ENCODE results near the gene HSPA5.
"Not testable (repeated sequence)": the region's sequence is repeated elsewhere in the genome, so short reads cannot be mapped to it uniquely, and the experiment has no call there.

HSPA5 gene

DNA sequence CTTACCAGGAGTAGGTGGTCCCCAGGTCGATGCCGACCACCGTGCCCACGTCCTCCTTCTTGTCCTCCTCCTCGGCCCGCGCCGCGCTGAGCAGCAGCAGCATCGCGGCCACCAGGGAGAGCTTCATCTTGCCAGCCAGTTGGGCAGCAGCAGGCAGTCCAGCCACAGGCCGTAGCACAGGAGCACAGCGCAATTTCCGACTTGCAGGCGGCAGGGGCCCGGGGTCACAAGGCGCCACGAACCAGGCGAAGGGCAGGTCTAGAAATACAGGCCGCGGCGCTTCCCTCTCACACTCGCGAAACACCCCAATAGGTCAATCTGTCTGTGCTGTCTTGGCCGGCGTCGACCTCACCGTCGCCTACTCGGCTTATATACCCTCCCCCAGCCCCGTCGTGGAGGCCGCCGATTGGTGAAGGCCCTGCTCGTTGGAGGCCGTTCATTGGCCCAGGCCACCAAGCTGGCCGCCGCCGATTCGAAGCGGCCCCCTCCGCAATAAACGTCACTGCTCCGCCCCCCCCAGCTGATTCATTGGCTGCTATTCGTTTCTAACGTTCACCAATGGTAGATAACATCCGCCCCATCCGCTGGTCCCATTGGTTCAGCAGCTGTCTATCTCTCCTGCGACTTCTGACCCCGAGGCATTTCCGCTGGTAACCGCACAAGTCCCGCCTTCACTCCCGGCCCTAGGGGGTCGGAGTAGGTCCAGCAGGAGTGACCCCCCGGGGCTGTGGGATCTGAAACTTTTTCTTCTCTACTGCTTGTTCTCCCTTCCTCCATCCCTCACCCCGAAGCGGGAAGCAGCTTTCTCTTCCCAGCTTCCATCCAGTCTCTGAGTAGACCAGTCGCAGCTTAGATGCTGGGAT is at the start of gene HSPA5:
TSS of gene HSPA5 (minus strand) at position 344 of the 863 bp plus-strand sequence. CDS start at position 127, 217 bp downstream.
- DNase-seq, result peak; percentile 100

DNA sequence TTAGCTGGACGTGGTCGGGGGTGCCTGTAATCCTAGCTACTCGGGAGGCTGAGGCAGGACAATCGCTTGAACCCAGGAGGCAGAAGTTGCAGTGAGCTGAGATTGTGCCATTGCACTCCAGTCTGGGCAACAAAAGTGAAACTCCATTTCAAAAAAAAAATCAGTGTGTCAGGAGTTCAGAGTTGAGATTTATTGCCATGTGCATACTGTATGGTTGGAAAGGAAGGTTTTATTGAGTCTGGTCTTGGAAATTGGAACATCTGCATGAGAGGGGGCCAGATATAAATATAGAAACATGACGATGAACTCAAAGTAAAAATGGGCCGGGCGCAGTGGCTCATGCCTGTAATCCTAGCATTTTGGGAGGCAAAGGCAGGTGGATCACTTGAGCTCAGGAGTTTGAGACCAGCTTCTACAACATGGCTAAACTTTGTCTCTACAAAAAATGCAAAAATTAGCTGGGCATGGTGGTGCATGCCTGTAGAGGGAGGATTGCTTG is 45.8 kb upstream of the HSPA5 start:
- not testable (repeated sequence) for DNase-seq

DNA sequence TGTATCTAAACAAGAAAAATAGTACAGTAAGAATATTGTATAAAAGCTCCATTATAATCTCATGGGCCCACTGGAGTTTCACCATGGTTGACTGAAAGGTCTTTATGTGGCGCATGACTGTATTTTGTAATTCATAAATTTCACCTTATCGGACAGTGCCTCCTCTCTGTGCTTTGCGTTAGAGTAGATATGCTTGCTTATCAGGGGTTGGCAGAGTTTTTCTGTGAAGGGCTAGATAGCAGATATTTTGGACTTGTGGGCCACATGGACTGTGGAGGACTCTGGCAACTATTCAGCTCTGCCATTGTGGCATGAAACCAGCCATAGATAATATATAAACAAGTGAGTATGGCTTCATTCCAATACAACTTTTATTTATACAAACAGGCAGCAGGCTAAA is 43.7 kb upstream of the HSPA5 start:
- no peak for DNase-seq

DNA sequence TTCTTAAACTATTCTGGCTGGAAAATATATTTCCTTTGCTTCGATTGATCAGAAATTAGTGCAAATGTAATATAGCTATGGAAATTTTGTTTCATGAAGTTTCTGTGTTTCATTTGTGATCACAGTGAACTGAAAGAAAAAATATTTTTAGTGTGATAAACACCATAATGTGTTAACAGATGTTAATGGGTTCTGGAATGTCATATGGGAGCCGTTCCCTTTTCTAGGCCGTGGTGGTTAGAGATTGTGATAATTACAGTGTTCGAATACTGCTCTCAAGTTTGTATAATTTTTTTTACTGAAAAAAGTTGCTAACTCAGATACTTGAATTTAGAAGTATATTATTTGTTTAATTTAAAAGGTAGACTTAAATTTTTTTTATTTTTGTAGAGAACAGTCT is 39.8 kb upstream of the HSPA5 start:
- DNase-seq, result no peak

DNA sequence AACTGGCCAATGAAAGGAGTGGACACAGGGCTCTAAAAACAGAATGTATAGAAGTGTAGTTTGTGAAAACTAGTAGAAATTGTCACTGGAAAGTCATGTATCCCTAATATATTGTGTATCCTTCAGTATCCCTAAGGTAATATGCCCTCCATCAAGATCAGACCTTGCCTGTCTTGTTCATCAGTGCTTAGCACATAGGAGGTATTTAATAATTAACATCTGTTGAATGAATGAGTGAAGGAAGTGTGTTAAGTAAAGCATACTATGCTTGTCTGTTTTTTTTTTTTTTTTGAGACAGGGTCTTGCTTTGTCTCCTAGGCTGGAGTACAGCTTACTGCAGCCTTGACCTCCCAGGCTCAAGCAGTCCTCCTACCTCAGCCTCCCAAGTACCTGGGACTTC is 36.3 kb upstream of the HSPA5 start:
- no peak for DNase-seq

DNA sequence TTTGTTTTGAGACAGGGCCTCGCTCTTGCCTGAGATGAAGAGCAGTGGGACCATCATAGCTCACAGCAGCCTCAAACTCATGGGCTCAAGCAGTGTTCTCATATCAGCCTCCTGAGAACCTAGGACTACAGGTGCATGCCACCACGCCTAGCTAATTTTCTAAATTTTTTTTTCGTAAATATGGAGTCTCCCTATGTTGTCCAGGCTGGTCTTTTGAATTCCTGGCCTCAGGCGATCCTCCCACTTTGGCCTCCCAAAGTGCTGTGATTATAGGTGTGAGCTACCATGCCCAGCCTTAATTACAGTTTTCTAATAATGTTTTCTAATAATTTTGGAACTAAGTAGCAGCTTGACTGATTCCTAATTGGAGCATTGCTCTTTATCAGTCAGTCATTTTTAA is 35.6 kb upstream of the HSPA5 start:
- no peak for DNase-seq

DNA sequence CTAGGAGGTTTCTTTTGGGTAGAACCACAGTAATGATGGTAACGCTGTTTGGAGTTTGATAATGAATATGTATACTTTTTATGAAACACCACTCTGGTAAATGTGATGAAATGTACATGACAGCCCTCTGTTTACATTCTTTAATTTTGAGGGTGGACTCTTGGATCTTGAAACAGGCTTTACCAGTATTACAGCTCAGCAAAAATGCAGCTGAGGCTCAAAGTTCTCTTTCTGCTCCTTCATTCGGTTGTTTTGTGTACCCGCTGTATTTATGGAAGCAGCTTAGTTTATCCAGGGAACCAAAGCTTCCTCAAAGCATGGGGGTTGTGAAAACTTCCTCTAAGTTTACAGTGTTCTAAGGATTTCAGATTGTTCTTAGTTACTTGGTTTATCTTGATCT is 31.6 kb upstream of the HSPA5 start:
- DNase-seq, result peak; percentile 19

DNA sequence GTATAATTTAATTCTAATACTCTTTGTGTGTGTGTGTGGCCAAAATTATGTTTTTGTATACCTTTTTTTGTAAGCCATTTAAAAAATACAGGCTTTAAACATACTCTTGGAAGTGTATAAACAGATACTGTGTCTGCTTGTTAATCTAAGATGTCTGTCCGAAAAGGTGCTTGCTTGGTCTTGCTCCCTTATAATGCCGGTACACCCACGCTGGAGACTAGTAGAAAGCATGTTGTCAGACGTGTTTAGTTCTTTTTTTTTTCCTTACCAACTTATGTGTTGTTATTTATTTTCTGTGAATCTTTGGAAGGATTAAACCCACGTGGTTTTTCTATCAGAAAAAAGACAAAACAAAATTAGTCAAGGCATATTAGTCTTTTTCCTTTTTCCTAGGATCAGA is 29.9 kb upstream of the HSPA5 start:
- no peak for DNase-seq

DNA sequence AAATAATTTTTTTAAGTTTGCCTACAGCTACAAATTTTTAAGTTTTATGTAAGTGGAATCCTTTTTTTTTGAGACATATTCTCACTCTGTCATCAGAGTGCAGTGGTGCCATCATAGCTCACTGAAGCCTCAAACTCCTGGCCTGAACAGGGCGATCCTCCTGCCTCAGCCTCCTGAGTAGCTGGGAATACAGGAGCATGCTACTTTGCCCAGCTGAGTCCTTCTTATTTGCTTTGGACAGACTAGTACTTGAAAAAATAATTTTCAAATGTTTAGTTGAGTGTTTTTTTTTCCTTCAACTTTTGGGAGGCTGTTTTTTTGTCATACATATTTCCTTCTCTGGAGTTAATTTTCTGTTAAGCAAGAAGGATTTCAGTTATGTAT is 27.9 kb upstream of the HSPA5 start:
- DNase-seq, result no peak

DNA sequence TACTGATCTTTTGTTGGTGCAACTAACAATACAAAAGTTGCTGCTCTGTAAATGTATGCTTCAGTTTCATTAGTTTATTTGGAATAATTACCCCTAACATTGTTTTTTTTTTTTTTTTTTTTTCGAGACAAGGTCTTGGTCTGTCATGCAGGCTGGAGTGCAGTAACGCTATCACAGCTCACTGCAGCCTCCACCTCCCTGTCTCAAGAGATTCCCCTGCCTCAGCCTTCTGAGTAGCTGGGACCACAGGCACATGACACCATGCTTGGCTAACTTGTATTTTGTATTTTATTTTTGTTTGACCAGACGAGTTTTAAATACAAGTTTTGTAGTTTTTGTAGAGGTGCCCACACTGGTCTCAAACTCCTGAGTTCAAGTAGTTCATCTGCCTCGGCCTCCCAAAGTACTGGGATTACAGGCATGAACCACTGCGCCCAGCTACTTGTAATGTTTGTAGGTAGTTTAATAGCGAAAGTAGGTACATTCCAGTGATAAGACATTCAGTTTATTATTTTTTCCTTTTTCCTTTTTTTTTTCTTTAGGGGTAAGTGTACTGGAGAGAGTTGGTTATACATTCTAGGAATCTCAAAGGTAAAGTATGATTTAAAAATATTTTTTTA is 27.4 kb upstream of the HSPA5 start:
- no peak for DNase-seq

DNA sequence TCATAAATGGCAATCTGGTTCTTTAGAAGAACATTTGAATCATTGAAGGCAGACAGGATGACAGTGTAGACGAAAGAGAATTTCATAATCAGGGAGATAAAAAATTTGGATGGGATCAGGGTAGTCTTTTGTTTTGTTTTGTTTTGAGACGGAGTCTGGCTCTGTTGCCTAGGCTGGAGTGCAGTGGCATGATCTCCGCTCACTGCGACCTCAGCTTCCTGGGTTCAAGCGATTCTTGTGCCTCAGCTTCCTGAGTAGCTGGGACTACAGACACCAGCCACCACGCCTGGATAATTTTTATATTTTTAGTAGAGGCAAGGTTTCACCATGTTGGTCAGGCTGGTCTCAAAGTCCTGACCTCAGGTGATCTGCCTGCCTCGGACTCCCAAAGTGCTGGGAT is 22.9 kb upstream of the HSPA5 start:
- not testable (repeated sequence) for DNase-seq

DNA sequence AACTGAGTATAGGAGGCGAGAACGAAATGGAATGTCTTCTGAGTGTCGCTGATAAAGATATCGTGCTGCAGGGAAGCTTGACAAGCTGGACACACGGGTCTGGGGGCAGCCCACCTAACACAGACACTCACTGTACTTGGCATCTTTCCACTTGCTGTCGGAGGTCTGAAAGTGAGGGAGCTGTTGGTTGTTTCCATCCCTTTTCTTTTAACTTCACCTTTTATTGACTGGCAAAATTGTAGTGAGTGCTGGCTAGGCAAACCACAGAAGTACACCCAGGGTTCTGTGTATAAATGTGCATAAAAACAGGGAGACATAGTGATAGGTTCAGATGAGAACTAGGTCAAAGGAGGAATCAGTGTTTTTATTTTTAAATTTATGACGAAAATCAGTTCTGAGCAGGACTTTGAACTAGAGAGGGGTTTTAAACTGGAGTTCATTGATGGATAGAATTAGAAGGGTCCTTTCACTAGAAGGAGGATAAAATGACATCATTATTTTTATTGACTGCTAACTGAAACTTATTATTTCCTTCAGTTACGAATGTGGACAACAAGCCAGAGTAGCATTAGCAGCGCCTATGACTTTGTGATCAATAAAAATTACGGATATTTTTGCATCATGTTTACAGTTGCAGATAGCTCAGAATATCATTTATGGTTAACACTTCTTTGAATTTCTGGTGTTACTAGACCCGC is 21.3 kb upstream of the HSPA5 start:
- no peak for DNase-seq

DNA sequence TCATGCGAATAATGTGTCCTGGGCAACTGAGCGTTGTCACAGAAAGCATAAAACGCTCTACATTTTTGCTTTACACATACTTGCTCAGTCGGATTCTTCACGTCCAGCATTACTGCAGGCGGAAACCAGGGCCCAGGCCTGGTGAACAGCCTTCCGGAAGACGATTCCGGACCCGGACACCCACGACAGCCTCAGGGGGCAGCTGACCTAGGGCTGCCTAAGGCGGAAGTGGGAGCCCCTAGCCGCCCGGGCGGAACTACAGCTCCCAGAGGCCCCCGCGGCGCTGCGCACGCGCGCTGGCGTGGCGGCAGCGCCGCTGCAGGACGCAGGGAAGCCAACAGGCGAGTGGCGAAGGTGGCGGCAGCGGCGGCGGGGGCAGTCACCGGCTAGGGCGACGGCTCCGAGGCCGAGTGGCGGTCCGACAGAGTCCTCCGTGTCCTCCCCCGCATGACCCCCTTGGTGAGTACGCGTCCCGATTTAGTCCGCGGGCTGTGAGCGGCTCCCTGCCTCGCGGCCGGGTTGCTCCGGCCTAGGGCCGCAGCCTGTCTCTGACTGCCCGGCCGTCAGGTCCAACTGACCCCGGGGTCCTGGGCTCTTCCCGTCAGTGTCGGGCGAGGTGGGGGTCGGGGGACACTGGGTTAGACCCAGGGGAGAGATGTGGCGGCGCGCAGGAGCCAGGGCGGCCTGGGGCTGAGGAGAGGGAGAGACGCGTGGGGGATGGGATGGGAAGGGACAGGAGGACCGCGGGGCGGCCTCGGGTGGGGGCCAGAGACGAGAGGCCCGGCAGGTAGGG is 20.6 kb upstream of the HSPA5 start, which contains the start of gene GAPVD1:
TSS of gene GAPVD1 (plus strand) at position 326 of the 793 bp plus-strand sequence. CDS start 37,096 bp downstream, outside the sequence.
- DNase-seq, result peak; percentile 95

DNA sequence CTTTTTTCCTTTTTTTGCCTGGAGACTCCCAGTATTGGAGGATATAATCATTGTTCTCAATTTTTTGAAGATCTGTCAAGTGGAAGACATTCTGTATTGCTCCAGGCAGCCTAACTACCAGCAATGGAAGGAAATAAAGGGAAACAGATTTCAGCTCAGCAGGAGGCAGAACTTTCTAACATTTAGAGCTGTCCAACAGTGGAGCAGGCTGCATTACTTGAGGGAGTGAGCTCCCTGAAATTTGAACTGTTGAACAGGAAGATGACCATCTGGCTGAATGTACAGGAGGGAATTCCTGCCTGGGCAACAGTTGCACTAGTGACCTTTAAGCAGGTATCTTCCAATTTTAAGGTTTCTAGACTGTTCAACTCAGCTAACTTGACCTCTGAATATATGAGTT is 19.4 kb upstream of the HSPA5 start:
- no peak for DNase-seq

DNA sequence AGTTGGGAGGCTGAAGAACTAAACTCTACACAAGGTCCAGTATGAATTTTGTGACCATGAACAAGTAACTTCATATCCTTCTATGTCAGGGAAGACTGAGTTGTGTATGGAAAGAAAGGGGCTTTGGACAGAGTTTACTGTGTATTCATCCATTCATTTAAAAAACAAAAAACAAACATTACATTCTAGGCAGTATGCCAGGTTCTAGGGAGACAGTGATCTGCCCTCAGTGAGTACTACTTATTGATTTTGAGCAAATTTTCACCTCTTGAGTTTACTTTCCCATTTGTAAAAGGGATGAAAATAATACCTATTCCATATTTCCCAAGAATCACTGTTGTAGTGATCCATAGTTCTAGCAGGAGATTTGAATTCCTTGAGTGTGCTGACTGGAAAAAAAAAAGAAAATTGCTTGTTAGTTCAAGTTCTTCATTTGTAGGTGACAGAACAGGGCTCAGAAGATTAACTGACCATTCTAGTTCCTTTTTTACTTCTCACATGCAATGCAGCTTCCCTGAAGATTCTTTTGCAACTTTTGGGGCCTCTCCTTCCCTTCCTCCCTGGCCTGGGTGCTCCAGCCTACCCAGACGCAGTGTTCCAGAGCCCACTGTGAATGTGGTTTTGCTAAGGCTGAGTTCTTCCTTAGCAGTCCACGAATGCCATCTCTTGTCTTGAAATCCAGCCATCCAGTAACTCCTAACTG is 17.8 kb upstream of the HSPA5 start:
- DNase-seq, result peak; percentile 96

DNA sequence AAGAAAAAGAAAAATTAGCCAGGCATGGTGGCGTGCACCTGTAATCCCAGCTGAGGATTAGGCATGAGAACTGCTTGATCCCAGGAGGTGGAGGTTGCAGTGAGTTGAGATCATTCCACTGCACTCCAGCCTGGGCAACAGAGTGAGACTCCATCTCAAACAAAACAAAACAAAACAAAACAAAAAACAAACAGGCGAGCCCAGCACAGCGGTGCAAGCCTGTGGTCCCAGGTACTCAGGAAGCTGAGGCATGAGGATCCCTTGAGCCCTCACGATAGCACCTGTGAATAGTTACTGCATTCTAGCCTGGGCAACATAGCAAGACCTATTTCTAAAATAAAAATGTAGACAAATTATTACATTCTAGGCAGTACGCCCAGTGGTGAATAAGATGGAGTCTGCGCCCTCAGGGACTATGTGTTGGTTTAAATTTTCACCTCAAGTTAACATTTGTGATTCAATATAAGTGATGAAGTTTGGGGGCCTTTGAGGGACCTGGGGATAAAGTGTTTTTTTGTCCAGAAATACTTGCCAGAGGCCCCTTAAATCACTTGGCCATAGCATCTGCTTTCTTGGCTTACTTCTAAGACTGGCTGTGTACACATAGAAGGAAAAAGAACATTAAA is 17.1 kb upstream of the HSPA5 start:
- DNase-seq, result no peak

DNA sequence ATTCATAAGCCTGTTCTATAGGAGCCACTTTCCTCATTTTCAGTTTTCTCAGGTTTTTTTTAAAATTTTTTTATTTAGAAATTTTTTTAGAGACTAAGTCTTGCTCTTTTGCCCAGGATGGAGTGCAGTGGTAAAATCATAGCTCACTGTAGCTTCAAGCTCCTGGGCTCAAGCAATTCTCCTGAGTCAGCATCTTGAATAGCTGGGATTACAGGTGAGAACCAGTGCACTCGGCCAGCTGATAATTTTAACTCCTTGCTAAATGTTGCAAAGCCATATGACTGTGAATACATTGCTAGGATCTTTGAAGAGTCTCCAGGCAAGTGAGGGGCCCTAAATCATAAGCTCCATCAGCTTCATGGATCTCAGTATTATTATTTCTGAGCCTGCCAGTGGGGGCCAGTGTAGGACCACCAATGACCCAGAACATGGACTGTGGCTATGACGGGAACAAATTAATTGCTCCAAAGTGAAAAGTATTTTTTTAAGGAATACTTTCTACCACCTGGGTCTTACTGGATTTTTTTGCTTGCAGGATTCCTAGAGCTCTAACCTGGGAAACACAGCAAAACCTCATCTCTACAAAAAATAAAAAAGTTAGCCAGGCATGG is 14.7 kb upstream of the HSPA5 start:
- peak; percentile 12 for DNase-seq

DNA sequence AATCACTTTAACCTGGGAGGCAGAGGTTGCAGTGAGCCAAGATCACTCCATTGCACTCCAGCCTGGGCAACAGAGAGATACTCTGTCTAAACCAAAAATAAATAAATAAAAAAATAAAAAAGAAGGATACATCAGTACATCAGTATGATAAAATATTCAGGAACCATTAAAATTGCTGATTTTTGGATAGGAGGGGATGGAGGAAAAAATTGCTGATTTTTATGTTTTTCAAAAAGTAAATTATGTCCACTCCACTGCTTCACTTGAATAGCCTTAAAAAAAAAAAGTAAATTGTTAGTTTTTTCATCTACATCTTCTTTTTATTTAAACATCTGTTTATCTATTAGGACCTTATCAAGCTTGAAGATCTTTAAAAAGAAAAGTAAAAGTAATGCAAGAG is 13.1 kb upstream of the HSPA5 start:
- no peak for DNase-seq

DNA sequence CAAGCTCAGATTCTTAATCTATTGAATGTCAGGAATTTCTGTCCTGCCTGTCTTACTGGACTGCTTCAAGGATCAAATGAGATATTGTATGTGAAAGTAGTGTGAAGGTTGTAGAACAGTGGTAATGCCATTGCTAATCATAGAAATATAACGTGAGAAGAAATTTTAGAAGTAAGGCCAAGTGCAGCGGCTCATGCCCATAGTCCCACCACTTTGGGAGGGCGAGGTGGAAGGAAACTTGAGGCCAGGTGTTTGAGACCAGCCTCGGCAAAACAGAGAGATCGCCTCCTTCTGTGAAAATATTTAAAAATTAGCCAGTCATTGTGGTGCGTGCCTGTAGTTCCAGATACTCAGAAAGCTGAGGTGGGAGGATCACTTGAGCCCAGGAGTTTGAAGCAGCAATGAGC is 5.1 kb upstream of the HSPA5 start:
- DNase-seq, result no peak

DNA sequence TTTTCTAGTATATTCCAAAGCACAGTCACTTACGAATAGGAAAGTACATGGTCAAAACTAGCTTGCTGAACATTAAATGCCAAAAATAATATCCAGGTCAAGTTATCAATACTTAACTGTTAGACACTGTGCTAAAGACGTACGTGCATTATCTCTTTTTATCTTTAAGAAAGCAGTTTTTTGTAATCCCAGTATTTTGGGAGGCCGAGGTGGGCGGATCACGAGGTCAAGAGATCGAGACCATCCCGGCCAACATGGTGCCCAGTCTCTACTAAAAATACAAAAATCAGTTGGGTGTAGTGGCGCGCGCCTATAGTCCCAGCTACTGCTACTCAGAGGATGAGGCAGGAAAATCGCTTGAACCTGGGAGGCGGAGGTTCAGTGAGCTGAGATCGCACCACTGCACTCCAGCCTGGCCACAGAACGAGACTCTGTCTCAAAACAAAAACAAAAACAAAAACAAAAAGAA is 2.7 kb upstream of the HSPA5 start:
- no peak for DNase-seq

All from MV-4-11 (cell line).